ENCODE measurements around the gene PCBP3. TPM values are rescaled to one million over a fixed set of nuclear protein-coding genes. Genes with fewer than 3 reads are reported as not detected.

The PCBP3 gene
- total RNA-seq, 2 experiments from 2014 or later: 3.4 to 3.8 TPM

- no peaks in the 10 kb centered on the region for H3K9me3 Mint-ChIP-seq
- H3K27me3 Mint-ChIP-seq: no peaks in the 10 kb centered on the region
- H3K4me1 ChIP-seq (ENCODE audit: insufficient read depth, low read length): peaks cover 17% of the 10 kb centered on the region
- peak overlapping the region; percentile 29 for H3K27ac Mint-ChIP-seq
- CTCF ChIA-PET: no interaction called here
- peaks cover 25% of the 10 kb centered on the region for H3K4me1 Mint-ChIP-seq (ENCODE audit: low read depth)
- POLR2A ChIA-PET: no interaction called here
- H3K36me3 Mint-ChIP-seq (ENCODE audit: low read depth): no peaks in the 10 kb centered on the region
- no peaks in the 10 kb centered on the region for H3K36me3 ChIP-seq (ENCODE audit: insufficient read depth, low read length)
- intact Hi-C loops (cut with DNase I, micrococcal nuclease): loop anchor here (2.0 to 10.0 kb wide), 3 partner anchors 54 to 380 kb away; partner anchors contain the start of gene PCBP3 (in 1 of the 2)
- no peak overlapping the region for H3K4me3 ChIP-seq (ENCODE audit: low read length)
- no peaks in the 10 kb centered on the region for H3K27me3 ChIP-seq (ENCODE audit: control insufficient read depth in 1 of 2, insufficient read depth in 2 of 2, low read length in 2 of 2)
- ATAC-seq (ENCODE audit: poor library complexity) (peak; percentile 85), DNase-seq (peak; percentile 15 to 69 (median 54))
- no peak overlapping the region for H3K27ac ChIP-seq (ENCODE audit: low read depth in 1 of 2, low read length in 2 of 2)
- TF ChIP-seq CTCF (IDR thresholded peaks at IDR 0.05): no peak
- H3K9me3 ChIP-seq (ENCODE audit: control insufficient read depth in 1 of 2, insufficient read depth in 1 of 2, low read length in 2 of 2): no peaks in the 10 kb centered on the region
- no peak overlapping the region for H3K4me3 Mint-ChIP-seq
Observed at GRCh38 chr21:45818904-45819285, 175.4 kb downstream of the PCBP3 start.

- POLR2A ChIA-PET: no interaction called here
- intact Hi-C loops (cut with DNase I, micrococcal nuclease): loop anchor here (1.0 to 10.0 kb wide), 13 partner anchors 55 to 679 kb away; partner anchors contain the start of gene PCBP3 (in 1 of the 2)
- CTCF ChIA-PET: interaction anchor here (0.8 to 1.3 kb wide), 2 partner anchors 224 to 667 kb away, joined by 3 read pairs; no protein-coding TSS in a partner anchor
- no peaks in the 10 kb centered on the region for H3K27me3 Mint-ChIP-seq
- TF ChIP-seq CTCF (IDR thresholded peaks at IDR 0.05): no peak
- H3K4me1 Mint-ChIP-seq (ENCODE audit: low read depth): peaks cover 25% of the 10 kb centered on the region
- no peaks in the 10 kb centered on the region for H3K36me3 ChIP-seq (ENCODE audit: insufficient read depth, low read length)
- no peaks in the 10 kb centered on the region for H3K27me3 ChIP-seq (ENCODE audit: control insufficient read depth in 1 of 2, insufficient read depth in 2 of 2, low read length in 2 of 2)
- H3K4me3 ChIP-seq (ENCODE audit: low read length): no peak overlapping the region
- no peaks in the 10 kb centered on the region for H3K9me3 Mint-ChIP-seq
- ATAC-seq (ENCODE audit: poor library complexity): no peak
- DNase-seq: peak in 1 of 14 experiments; percentile 16
- H3K36me3 Mint-ChIP-seq (ENCODE audit: low read depth): no peaks in the 10 kb centered on the region
- no peaks in the 10 kb centered on the region for H3K9me3 ChIP-seq (ENCODE audit: control insufficient read depth in 1 of 2, insufficient read depth in 1 of 2, low read length in 2 of 2)
- peaks cover 17% of the 10 kb centered on the region for H3K4me1 ChIP-seq (ENCODE audit: insufficient read depth, low read length)
- H3K27ac Mint-ChIP-seq: peak overlapping the region; percentile 29
- no peak overlapping the region for H3K4me3 Mint-ChIP-seq
- no peak overlapping the region for H3K27ac ChIP-seq (ENCODE audit: low read depth in 1 of 2, low read length in 2 of 2)
Observed at GRCh38 chr21:45819478-45820170, 176.1 kb downstream of the PCBP3 start.

- H3K36me3 Mint-ChIP-seq (ENCODE audit: low read depth): no peaks in the 10 kb centered on the region
- H3K27ac Mint-ChIP-seq: peak overlapping the region; percentile 28
- no peaks in the 10 kb centered on the region for H3K27me3 ChIP-seq (ENCODE audit: control insufficient read depth in 1 of 2, insufficient read depth in 2 of 2, low read length in 2 of 2)
- no peaks in the 10 kb centered on the region for H3K27me3 Mint-ChIP-seq
- no peaks in the 10 kb centered on the region for H3K9me3 Mint-ChIP-seq
- DNase-seq (peak; percentile 73 to 90 (median 76)), ATAC-seq (ENCODE audit: poor library complexity) (peak; percentile 66)
- H3K27ac ChIP-seq (ENCODE audit: low read depth in 1 of 2, low read length in 2 of 2): no peak overlapping the region
- no peaks in the 10 kb centered on the region for H3K36me3 ChIP-seq (ENCODE audit: insufficient read depth, low read length)
- H3K4me3 Mint-ChIP-seq: no peak overlapping the region
- H3K4me1 ChIP-seq (ENCODE audit: insufficient read depth, low read length): peaks cover 17% of the 10 kb centered on the region
- ChIA-PET POLR2A (no interaction called here), CTCF (interaction anchor here (0.8 to 1.3 kb wide), 2 partner anchors 224 to 667 kb away, joined by 3 read pairs; no protein-coding TSS in a partner anchor)
- peaks cover 25% of the 10 kb centered on the region for H3K4me1 Mint-ChIP-seq (ENCODE audit: low read depth)
- no peaks in the 10 kb centered on the region for H3K9me3 ChIP-seq (ENCODE audit: control insufficient read depth in 1 of 2, insufficient read depth in 1 of 2, low read length in 2 of 2)
- intact Hi-C loops (cut with DNase I, micrococcal nuclease): loop anchor here (1.0 to 2.0 kb wide), 10 partner anchors 103 to 680 kb away; no protein-coding TSS in a partner anchor
- no peak overlapping the region for H3K4me3 ChIP-seq (ENCODE audit: low read length)
- TF ChIP-seq CTCF (IDR thresholded peaks at IDR 0.05): peak; percentile 91
Observed at GRCh38 chr21:45820171-45821091, 176.9 kb downstream of the PCBP3 start.

All from CD4-positive, alpha-beta T cell (primary cell).